Endometrial microvascular endothelial cells (primary cell): ENCODE results near the gene FXR2. TPM values are rescaled to one million over a fixed set of nuclear protein-coding genes. Genes with fewer than 3 reads are reported as not detected.
"Not testable (repeated sequence)": the region's sequence is repeated elsewhere in the genome, so short reads cannot be mapped to it uniquely, and the experiment has no call there.

Experiments used
- in situ Hi-C: cut with HindIII; loops from 2 replicates; pipeline ENCODE4 v1.10.0; 2017; ENCODE audit warnings: low sequenced_read_pairs, low pct_unique_long_range_greater_than_20kb; ENCODE audit errors: inconsistent ontology term
- total RNA-seq: library from RNA; depleted of rRNA; stranded (reverse); fragments of >200 nt; gene quantifications from one replicate; pipeline ENCODE4 v1.2.3, GENCODE V29; 2015; ENCODE audit errors: inconsistent ontology term

The FXR2 gene
- total RNA-seq, 1 donor from 2014 or later, result 29.0 TPM

- in situ Hi-C loops, result no loop called here
Observed at GRCh38 chr17:7631398-7632380, 17.0 kb upstream of the FXR2 start.

- in situ Hi-C loops, result no loop called here
Observed at GRCh38 chr17:7629939-7630571, 15.4 kb upstream of the FXR2 start, which contains the start of gene SHBG. SHBG (plus strand) TSS chr17:7630135; CDS start chr17:7630173, 38 bp downstream.

- in situ Hi-C loops, result no loop called here
Observed at GRCh38 chr17:7627250-7628121, 12.8 kb upstream of the FXR2 start, which contains the start of gene SAT2. SAT2 (minus strand) TSS chr17:7627821; CDS start chr17:7627635, 186 bp downstream.

GRCh38 chr17:7626956-7627249 is 12.2 kb upstream of the FXR2 start:
- in situ Hi-C loops, result no loop called here

- in situ Hi-C loops, result no loop called here
Observed at GRCh38 chr17:7626307-7626706, 11.6 kb upstream of the FXR2 start.

GRCh38 chr17:7625749-7626148 is 11.1 kb upstream of the FXR2 start:
- in situ Hi-C loops, result not testable (repeated sequence)

GRCh38 chr17:7623661-7624060 is 9.0 kb upstream of the FXR2 start:
- in situ Hi-C loops, result no loop called here

GRCh38 chr17:7620835-7621234 is 6.1 kb upstream of the FXR2 start:
- in situ Hi-C loops, result no loop called here

GRCh38 chr17:7618608-7619007 is 3.9 kb upstream of the FXR2 start:
- in situ Hi-C loops, result no loop called here

GRCh38 chr17:7615265-7615747 is 609 bp upstream of the FXR2 start:
- in situ Hi-C loops, result no loop called here

GRCh38 chr17:7613769-7614424 is 800 bp downstream of the FXR2 start:
- in situ Hi-C loops, result no loop called here

- in situ Hi-C loops, result no loop called here
Observed at GRCh38 chr17:7612294-7612640, 2.4 kb downstream of the FXR2 start.

GRCh38 chr17:7611635-7612293 is 2.9 kb downstream of the FXR2 start:
- in situ Hi-C loops, result no loop called here

GRCh38 chr17:7610641-7611040 is 4.1 kb downstream of the FXR2 start:
- in situ Hi-C loops, result no loop called here

GRCh38 chr17:7606280-7606679 is 8.4 kb downstream of the FXR2 start:
- in situ Hi-C loops, result no loop called here

- in situ Hi-C loops, result not testable (repeated sequence)
Observed at GRCh38 chr17:7597561-7597960, 17.1 kb downstream of the FXR2 start.

GRCh38 chr17:7593296-7593695 is 21.4 kb downstream of the FXR2 start:
- in situ Hi-C loops, result no loop called here

- in situ Hi-C loops, result no loop called here
Observed at GRCh38 chr17:7592422-7593021, 22.2 kb downstream of the FXR2 start.
